ENCODE results near the gene AK3.

The AK3 gene

GRCh38 chr9:4701526-4701925 lies 39.5 kb downstream of the AK3 start:
- no peak for DNase-seq

GRCh38 chr9:4700932-4701331 lies 40.1 kb downstream of the AK3 start:
- DNase-seq = no peak

GRCh38 chr9:4700091-4700490 lies 40.9 kb downstream of the AK3 start:
- no peak for DNase-seq

DNA sequence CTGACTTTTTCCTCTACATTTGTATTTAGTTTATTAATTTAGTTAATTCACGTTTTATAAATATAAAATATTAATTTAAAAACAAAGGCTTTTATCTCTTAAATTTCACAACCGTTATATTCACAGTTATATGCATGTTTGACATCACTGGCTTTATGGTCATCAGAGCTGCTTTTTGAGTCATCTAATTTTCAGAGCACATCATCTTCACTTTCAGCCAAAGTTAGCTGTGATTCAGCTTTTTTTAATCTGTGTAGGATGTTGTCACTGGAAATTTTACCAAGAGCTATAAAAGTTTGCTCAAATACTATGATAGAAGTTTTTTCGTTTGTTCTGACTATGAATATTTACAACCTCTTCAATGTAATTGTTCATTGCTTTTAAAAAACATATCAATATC lies 49.2 kb downstream of the AK3 start:
- no peak for DNase-seq

GRCh38 chr9:4690144-4690543 lies 50.9 kb downstream of the AK3 start:
- no peak for DNase-seq

GRCh38 chr9:4689687-4690104 lies 51.3 kb downstream of the AK3 start:
- DNase-seq = no peak

DNA sequence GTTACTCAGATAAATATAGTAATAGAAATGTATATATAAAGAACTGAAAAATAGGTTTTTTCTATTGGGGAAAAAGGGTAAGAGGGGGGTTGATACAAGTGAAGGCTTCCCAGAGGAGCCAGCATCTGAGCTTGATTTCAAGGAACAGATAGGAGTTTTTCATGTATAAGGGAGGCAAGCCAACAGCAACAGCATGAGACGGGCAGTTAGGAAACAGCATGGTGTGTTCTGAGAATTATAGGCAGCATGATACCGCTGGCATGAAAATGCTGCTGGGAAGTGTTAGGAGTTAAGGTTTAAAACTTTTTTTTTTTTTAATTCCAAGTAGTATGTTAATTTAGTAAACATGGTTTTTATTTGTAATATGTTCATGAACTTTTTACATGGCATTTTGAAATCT lies 52.0 kb downstream of the AK3 start:
- DNase-seq = no peak

DNA sequence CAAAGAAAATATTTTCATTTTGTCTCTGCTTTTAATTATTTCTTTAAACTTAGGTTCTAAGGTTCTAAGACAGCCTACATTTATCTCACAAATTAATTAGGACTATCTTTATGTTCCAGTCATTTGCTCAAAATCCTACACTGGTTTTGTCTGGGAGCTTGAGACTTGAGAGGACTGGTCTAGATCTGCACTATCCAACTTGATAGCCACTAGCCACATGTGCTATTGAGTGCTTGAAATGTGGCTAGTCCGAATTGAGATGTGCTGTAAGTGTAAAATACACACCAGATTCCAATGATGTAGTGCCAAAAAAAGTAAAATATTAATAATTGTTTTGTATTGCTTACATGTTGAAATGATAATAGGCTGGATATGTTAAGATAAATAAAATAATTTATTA lies 54.4 kb downstream of the AK3 start:
- DNase-seq = no peak

- DNase-seq = no peak
Measured at GRCh38 chr9:4686112-4686511, 54.9 kb downstream of the AK3 start.

DNA sequence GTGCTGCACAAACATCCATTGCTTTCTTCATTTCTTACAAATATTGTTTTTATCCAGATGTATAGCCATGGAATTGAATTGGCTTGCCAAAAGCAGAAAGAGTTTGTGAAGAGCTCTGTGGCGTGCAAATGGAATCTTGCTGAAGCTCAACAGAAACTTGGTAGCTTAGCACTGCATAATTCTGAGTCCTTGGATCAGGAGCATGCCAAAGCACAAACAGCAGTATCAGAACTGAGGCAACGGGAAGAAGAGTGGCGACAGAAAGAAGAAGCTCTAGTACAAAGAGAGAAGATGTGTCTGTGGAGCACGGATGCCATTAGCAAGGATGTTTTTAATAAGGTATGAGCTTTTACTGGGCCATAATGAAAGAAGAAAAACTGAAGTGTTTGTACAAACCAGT lies 56.2 kb downstream of the AK3 start:
- DNase-seq = no peak

- DNase-seq = no peak
Measured at GRCh38 chr9:4680750-4681149, 60.3 kb downstream of the AK3 start.

DNA sequence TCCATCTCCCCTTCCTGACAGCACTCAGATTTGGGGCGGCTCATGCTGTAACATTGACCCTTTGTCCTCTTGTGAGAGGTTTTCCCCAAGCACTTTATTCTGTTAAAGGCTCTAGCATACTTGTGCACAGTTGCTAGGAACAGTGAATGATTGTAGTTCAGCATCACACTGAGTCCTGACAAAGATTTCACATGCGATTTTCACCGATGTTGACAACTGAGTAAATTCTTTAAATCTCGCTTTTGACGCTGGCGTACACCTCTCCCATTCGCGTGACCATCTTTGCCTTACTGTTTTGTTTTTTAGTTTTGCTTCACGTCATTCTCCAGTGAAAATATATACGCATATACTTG lies 60.9 kb downstream of the AK3 start:
- DNase-seq = no peak

DNA sequence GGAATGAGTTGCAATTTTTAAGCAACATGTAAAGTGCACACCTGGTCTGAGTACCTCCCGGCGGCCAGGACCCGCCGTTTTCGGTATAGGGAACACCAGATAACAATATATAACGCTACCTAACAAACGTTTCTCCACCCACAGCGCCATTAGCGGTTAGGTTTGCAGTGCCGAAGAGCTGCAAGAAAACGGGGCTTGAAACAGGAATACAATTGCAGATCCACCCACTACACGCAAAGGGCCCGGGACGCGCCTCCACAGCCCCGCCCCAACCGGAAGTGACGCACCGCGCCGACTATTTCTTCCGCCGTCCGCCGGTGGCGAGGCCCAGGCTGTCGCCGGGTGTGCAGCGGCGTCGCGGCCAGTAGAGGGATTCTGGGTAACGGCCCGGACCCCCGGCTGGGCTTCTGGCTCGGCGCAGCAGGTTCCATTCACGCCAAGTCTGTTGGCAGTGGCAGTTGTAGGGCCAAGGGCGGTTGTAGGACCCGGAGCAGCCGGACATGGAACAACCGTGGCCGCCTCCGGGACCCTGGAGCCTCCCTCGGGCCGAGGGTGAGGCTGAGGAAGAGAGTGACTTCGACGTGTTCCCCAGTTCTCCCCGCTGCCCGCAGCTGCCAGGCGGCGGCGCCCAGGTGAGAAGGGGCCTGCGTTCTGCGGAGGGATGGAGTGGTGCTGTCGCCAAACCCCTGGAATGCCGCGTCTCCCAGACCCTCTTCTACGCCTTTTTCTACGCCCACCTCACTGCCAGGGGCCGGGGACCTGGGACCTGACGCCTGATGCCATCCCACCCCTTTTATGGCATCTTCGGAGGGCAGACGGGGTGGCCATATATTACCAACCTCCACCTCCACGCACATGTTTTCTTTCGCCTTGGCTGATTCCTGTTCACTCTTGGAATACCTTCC lies 61.5 kb downstream of the AK3 start, which contains the start of gene CDC37L1:
TSS of gene CDC37L1 (plus strand) at position 302 of the 905 bp plus-strand sequence. CDS start at position 501, 199 bp downstream.
- peak; percentile 65 for DNase-seq

DNA sequence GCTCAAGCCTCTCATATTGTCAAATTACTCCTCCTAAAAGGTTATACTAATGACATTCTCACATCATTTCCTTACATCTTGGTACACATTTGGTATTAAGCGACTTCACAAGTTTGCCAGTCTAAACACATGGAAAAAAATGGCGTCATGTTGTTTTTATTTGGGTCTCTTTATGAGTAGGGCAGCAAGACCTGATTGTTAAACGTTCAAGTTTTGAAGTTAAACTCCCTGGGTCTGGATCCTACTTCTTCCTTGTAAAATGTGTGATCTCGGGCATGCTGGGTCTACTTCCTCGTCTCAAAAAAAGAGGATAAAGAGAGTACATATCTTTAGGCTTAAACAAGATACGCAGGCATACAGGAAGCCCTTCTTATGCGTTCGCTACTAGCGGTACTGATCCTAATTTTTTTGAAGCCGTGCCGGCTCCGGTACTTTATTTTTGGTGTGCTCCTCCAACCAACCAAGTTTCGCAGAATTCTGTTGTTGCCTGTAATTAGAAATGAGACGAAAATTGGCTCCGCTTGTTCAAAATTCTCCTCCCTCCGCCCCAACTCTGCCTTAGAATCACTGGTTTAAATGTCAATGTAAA lies 62.2 kb downstream of the AK3 start:
- peak; percentile 36 for DNase-seq

DNA sequence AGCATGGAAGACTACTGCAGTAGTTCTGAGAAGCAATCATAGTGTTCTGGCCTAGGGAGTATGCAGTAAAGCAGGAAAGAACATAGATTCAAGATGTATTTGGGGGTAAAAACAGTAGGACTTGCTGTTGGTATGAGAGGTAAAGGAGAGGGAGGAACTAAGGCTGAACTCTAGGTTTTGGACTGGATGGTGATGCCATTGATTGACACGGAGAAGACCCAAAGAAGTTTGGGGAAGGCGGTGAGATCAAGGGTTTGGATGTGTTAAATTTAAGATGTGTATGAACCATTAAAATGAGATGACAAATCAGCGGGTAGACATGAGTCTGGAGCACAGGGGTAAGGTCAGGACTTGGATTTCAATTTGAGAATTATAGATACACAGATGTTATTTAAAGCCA lies 63.6 kb downstream of the AK3 start:
- DNase-seq = no peak

DNA sequence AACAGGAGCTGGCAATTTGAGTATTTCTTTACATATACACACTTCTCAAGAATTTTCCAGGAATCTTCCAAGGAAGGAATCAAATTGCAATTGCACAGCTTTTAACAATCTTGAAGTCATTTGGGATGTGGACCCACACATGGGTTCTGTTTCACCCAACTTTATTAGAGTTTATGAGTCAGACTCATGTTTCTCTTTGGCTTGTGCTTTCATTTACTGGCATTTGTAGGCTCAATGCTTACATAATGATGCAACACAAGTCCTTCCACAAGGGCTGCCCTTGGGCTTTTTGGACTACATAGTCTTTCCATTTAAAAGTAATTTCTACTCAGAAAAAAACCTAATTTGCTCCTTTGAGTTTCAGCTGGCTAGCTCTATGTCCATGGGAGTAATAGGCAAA lies 66.2 kb downstream of the AK3 start:
- DNase-seq = no peak

DNA sequence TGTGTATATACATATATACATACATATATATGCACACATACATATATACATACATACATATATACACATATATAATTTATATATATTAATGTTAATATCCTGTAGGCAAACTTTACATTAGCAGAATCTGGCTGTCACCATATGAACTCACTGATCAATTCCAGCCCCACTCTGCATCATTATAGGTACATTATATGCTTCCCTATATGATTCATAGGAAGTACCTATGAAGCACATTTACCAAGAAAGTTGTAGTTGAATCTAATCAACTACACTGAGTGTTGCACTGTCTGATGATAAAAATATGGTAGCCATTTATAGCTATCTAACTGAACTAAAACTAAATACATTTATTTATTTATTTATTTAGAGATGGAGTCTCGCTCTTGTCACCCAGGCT lies 69.3 kb downstream of the AK3 start:
- no peak for DNase-seq

- no peak for DNase-seq
Measured at GRCh38 chr9:4670591-4670990, 70.4 kb downstream of the AK3 start.

DNA sequence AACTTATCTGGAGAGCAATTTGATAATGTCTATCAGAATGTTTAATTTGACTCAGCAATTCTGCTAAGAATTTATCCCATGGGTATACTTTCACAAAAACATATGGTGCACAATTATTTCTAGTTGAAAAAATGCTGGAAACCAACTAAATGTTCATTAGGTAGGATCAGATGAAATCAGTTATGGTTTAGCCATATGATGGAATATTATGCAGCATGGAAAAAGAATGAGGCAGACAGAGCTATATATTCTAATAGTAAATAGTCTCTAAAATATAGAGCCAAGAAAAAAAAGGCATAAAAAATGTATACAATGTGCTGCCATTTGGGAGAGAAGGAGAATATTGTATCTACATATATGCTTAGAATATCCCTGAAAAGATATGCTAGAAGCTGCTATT lies 71.1 kb downstream of the AK3 start:
- no peak for DNase-seq

DNA sequence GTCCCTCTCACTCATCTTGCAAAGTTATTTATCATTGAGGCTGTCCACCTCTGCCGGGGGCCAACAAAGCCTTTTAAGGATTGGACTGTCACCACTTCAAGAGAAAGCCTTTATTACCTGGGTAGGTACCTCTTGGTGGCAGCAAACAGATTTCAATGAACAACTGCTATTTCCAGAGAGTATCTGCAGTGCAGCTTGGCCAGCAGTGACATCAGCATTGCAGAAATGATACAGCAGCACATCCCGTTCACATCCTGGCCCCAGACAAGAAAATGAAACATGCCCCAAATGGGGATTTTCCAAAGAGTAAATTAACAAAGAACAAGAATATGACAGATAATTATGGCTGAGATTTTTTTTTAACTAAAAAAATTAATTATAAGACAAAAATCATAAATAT lies 72.4 kb downstream of the AK3 start:
- no peak for DNase-seq

GRCh38 chr9:4667681-4668080 lies 73.3 kb downstream of the AK3 start:
- no peak for DNase-seq

GRCh38 chr9:4666042-4666699 lies 74.8 kb downstream of the AK3 start, which contains the start of gene SPATA6L:
Gene SPATA6L (minus strand): TSS chr9:4666480. CDS start chr9:4666250, 230 bp downstream.
- peak; percentile 29 for DNase-seq

DNA sequence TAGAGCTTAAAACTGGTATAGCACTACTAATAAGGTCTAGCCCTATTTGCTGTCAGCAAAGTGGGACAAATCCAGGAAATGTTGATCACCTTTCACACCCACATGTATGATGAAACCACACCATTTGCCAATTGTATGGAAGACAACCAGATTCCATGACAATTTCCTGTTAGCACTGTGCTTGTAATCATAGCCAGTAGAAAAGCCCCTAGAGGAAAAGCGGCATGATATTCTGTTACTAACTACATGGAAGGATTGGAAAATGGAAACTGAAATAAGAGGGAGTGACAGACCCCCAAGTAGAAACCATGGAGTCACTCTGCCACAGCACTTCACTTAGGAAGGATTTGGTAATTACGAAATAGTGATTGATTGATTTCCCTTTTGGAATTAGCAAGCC lies 75.6 kb downstream of the AK3 start:
- peak; percentile 26 for DNase-seq

GRCh38 chr9:4663956-4664355 lies 77.0 kb downstream of the AK3 start:
- no peak for DNase-seq
